HT1080 (cell line): ENCODE results near the gene ABCA12. TPM values are rescaled to one million over a fixed set of nuclear protein-coding genes. Genes with fewer than 3 reads are reported as not detected.

ENCODE experiments used
- DNase-seq: peaks from one replicate; pipeline ENCODE4 v3.0.0-alpha.2; 2015; ENCODE audit warnings: low read depth
- total RNA-seq: library from RNA; depleted of rRNA; stranded (reverse); fragments of >200 nt; shearing (Covaris generic); gene quantifications from 2 replicates; pipeline ENCODE4 v1.2.3, GENCODE V29; 2014

The ABCA12 gene
- total RNA-seq, 1 experiment from 2014 or later: 0.02 TPM

- DNase-seq: no peak
Measured at GRCh38 chr2:215049341-215049740, 89.1 kb downstream of the ABCA12 start.

GRCh38 chr2:215038421-215038820 lies 100.0 kb downstream of the ABCA12 start:
- DNase-seq: no peak

- no peak for DNase-seq
Measured at GRCh38 chr2:215036314-215036713, 102.1 kb downstream of the ABCA12 start.

GRCh38 chr2:215034154-215034553 lies 104.3 kb downstream of the ABCA12 start:
- DNase-seq: no peak

- DNase-seq: no peak
Measured at GRCh38 chr2:215032153-215032552, 106.3 kb downstream of the ABCA12 start.

- DNase-seq: no peak
Measured at GRCh38 chr2:215031321-215031720, 107.1 kb downstream of the ABCA12 start.

- DNase-seq: no peak
Measured at GRCh38 chr2:215029936-215030335, 108.5 kb downstream of the ABCA12 start.

- peak; percentile 54 for DNase-seq
Measured at GRCh38 chr2:215028231-215028630, 110.2 kb downstream of the ABCA12 start.

GRCh38 chr2:215027779-215028178 lies 110.6 kb downstream of the ABCA12 start:
- DNase-seq: no peak

- no peak for DNase-seq
Measured at GRCh38 chr2:215022910-215023309, 115.5 kb downstream of the ABCA12 start.

- DNase-seq: peak; percentile 75
Measured at GRCh38 chr2:215022418-215022817, 116.0 kb downstream of the ABCA12 start.

- DNase-seq: no peak
Measured at GRCh38 chr2:215020283-215020682, 118.1 kb downstream of the ABCA12 start.

GRCh38 chr2:215019521-215020145 lies 118.8 kb downstream of the ABCA12 start:
- no peak for DNase-seq

- no peak for DNase-seq
Measured at GRCh38 chr2:215019085-215019484, 119.3 kb downstream of the ABCA12 start.

- no peak for DNase-seq
Measured at GRCh38 chr2:215015421-215015820, 123.0 kb downstream of the ABCA12 start.

- DNase-seq: no peak
Measured at GRCh38 chr2:215010390-215010789, 128.0 kb downstream of the ABCA12 start.

GRCh38 chr2:215003001-215003400 lies 135.4 kb downstream of the ABCA12 start:
- peak; percentile 29 for DNase-seq

GRCh38 chr2:215002500-215002899 lies 135.9 kb downstream of the ABCA12 start:
- peak; percentile 42 for DNase-seq

- peak; percentile 34 for DNase-seq
Measured at GRCh38 chr2:215000721-215001120, 137.7 kb downstream of the ABCA12 start.

- no peak for DNase-seq
Measured at GRCh38 chr2:214995926-214996670, 142.3 kb downstream of the ABCA12 start.

GRCh38 chr2:214995409-214995808 lies 143.0 kb downstream of the ABCA12 start:
- DNase-seq: no peak

- DNase-seq: no peak
Measured at GRCh38 chr2:214992911-214993310, 145.5 kb downstream of the ABCA12 start.

- no peak for DNase-seq
Measured at GRCh38 chr2:214989187-214989586, 149.2 kb downstream of the ABCA12 start.
